Stimulated activated CD4-positive, alpha-beta T cell treated with anti-CD3 and anti-CD28 coated beads, Interleukin-4, amount 100 ng/mL, for 24 hours (primary cell): ENCODE results near the gene ZNF418.
"Not testable (repeated sequence)": the region's sequence is repeated elsewhere in the genome, so short reads cannot be mapped to it uniquely, and the experiment has no call there.

ENCODE experiments used
- DNase-seq: peaks from one replicate; pipeline ENCODE4 v3.0.0-alpha.2; 2020

Gene ZNF418

DNA sequence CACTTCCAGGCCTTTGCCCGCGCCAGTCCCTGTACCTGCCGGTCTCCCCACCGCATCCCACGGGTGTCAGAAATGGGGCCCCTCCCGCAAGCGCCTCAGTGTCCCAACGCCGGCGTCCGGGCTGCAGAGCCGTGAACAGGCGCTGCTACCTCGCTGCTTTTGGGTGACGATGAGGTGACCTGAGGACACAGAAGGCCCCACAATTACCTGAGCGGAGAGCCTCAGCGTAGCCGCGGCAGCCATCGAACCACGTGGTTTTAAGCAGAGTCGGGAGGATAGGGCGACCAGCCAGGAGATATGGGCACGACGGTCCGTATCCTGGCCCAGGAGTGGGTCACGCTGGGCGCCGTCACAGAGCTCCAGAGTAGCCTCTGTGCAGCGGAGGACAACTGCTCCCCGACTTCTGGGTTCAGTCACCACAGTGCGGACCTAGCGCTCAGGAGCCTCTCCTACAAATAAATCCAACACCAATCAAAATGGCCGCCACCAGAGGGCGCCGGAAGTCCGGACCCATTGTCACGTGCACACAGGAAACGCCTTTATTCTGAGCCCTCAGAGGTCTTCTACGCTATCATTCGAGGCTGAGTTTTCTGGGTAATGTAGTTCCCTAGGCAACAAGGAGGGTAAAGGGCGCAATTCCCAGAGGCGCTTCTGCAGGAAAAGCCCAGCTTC is 46.5 kb downstream of the ZNF418 start, which contains the start of gene ZNF814:
Gene ZNF814, minus strand, starts transcription at position 478 of the 672 bp plus-strand sequence. Its CDS starts 235 bp downstream, at position 243.
- DNase-seq, result peak; percentile 88

DNA sequence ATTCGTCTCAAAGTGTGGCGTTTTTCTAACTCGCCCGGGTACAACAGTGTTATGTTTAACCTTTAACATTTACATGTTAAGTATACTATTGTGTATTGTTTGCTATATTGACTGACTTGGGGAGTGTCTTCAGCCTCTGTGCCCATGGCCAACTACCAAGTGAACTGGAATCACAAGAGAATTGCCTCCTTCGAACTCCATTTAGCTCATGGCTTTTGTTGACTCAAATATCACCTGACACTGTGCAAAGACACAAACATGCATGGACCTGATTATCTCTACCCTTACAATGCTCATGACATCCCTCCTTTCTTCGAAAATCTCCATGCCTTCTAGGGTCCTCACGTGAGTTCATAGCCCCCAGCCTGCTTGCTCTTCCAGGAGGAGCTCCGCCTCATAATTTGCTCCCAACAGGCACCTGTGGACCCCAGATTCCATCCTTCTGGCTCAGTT is 47.1 kb downstream of the ZNF418 start:
- DNase-seq, result no peak

DNA sequence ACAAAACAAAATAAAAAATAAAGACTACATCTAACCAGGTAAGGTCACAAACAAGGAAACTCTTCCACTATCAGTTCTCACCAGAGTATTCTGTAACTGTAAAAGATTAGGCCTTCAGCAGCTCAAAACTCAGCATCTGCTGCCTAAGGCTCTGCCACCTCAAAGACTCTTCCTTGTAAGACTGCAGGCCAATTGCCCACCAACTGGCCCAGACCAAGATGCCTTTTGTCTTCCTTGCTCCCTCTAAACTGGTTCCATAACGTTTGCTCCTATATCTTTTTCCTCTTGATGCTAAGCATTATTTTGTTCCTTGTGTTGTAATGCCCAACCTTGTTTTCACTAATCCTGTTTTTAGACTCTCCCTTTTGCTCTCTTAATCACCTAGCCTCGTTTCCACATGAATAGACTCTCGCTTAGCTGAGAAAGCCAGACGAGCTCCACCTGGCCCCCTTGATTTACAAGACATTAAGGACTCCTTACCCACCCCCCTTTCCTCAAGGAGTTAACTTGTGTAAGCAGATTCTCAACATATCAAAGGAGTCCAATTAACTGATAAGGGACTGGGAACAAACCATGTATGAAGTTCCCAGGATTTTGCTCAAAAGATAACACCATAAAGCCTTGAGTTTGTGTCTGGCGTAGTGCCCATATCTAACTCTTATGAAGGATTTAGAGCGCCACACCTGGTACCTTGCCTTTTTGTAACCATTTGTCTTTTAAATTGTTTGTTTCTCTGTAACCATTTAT is 47.8 kb downstream of the ZNF418 start:
- no peak for DNase-seq

DNA sequence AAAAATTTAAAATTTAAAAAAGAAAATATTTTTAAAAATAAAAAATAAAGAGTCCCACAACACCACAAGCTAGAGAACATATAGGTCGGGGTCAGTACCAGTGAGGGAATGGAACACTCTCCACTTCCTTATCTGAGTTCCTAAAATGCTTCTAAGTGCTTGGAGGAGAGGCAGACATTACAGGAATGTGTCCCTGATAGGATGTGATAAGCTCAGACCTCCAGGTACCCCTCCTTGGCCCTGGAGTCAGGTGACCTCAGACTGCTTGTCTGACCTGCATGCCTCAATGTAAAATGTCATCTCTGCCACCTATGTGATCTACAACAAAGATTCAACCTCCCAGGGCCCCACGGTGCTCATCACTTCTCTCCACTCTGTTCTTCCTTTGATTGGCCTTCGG is 49.2 kb downstream of the ZNF418 start:
- DNase-seq, result no peak

DNA sequence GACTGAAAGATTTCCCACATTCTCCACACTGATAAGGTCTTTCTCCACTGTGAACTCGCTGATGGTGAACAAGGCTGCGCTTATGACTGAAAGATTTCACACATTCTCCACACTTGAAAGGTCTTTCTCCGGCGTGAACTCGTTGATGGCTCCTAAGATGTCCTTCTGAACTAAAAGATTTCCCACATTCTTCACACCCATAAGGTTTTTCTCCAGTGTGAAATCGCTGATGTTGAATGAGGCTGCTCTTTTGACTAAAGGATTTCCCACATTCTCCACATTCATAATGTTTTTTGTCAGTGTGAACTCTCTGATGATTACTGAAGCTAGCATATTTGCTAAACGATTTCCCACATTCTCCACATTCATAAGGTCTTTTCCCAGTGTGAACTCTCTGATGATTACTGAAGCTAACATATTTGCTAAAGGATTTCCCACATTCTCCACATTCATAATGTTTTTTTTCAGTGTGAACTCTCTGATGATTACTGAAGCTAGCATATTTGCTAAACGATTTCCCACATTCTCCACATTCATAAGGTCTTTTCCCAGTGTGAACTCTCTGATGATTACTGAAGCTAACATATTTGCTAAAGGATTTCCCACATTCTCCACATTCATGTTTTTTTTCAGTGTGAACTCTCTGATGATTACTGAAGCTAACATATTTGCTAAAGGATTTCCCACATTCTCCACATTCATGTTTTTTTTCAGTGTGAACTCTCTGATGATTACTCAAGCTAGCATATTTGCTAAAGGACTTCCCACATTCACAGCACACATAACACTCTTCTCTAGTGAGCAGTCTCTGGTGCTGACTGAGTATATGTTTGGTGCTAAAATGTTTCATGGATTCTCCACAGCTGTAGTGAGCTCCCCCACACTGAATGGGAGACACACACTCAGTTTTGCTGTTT is 61.1 kb downstream of the ZNF418 start:
- not testable (repeated sequence) for DNase-seq

DNA sequence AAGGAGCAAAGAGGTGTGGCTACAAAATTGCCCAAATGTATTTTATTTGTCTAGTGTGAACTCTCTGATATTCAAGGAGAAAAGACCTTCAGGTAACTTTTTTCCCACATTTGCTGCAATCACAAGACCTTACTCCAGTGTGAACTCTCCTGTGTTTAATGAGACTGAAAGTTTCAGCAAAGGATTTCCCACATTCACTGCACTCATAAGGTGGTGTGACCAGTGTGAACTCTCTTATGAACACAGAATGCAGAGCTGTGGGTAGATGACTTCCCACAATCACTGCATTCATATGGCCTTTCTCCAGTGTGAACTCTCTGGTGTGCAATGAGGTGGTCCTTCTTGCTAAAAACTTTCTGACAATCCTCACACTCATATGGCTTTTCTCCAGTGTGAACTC is 62.8 kb downstream of the ZNF418 start:
- no peak for DNase-seq
